Peyer's patch (tissue), 4 donors: Measurements from ENCODE around the gene DNMBP.
"Not testable (repeated sequence)": the region's sequence is repeated elsewhere in the genome, so short reads cannot be mapped to it uniquely, and the experiment has no call there.

Experiments
- POLR2A ChIP-seq, 2 donors: fragments of 450-650 bp; IDR thresholded peaks; one replicate each; pipeline ENCODE4 v1.5.1; 2017; ENCODE audit warnings: antibody characterized with exemption in 2 of 2, mild to moderate bottlenecking in 2 of 2, moderate library complexity in 2 of 2
- TF ChIP-seq, protein P1 (sequence below), 6 experiments: fragments of 450-650 bp in 4 of 6; fragments of 200-600 bp in 2 of 6; sonication (generic) in 1 of 6; IDR thresholded peaks; one replicate each; pipeline ENCODE4 v1.5.1; 2017 to 2019; ENCODE audit warnings: antibody characterized with exemption in 6 of 6, mild to moderate bottlenecking in 3 of 6, moderate library complexity in 1 of 6

DNA sequence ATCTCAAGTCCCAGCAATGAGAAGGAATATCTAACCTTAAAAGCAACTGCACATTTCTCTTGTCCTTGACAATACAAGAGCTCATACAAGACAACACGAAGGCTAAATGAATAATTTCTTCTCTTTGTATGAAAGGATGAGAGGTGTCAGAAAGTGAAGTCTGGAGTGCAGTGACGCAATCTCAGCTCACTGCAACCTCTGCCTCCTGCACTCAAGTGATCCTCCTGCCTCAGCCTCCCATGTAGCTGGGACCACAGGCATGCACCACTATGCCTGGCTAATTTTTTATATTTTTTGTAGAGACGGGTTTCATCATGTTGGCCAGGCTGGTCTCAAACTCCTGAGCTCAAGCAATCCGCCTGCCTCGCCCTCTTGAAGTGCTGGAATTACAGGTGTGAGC lies 24.1 kb downstream of the DNMBP start:
- TF ChIP-seq, protein P1, sequence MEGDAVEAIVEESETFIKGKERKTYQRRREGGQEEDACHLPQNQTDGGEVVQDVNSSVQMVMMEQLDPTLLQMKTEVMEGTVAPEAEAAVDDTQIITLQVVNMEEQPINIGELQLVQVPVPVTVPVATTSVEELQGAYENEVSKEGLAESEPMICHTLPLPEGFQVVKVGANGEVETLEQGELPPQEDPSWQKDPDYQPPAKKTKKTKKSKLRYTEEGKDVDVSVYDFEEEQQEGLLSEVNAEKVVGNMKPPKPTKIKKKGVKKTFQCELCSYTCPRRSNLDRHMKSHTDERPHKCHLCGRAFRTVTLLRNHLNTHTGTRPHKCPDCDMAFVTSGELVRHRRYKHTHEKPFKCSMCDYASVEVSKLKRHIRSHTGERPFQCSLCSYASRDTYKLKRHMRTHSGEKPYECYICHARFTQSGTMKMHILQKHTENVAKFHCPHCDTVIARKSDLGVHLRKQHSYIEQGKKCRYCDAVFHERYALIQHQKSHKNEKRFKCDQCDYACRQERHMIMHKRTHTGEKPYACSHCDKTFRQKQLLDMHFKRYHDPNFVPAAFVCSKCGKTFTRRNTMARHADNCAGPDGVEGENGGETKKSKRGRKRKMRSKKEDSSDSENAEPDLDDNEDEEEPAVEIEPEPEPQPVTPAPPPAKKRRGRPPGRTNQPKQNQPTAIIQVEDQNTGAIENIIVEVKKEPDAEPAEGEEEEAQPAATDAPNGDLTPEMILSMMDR (IDR thresholded peaks at IDR 0.05), result not testable (repeated sequence)
- TF ChIP-seq POLR2A (IDR thresholded peaks at IDR 0.05), result not testable (repeated sequence)
